ENCODE data around the gene TNFAIP8. TPM values are rescaled to one million over a fixed set of nuclear protein-coding genes. Genes with fewer than 3 reads are reported as not detected.

TNFAIP8 gene
- total RNA-seq, 3 donors from 2014 or later (not counting 1 experiment from before 2014, with no cell fraction given): 47.6 to 87.5 (median 76.3) TPM

GRCh38 chr5:119316906-119317305, 38.9 kb upstream of the TNFAIP8 start:
- H3K4me1 ChIP-seq (ENCODE audit: control insufficient read depth, insufficient read depth, low read length): peaks cover 59% of the 10 kb centered on the region
- DNase-seq (no peak), ATAC-seq (no peak)
- TF ChIP-seq CTCF (IDR thresholded peaks at IDR 0.05): no peak
- peaks cover 72 to 75% of the 10 kb centered on the region in 2 donors for H3K4me1 Mint-ChIP-seq
- H3K4me3 ChIP-seq (ENCODE audit: low read length): no peak overlapping the region
- no peaks in the 10 kb centered on the region for H3K9me3 ChIP-seq (ENCODE audit: control insufficient read depth, insufficient read depth, low read length)
- H3K27ac ChIP-seq (ENCODE audit: low read length): peak overlapping the region; percentile 11
- H3K27me3 Mint-ChIP-seq (ENCODE audit: low read depth in 2 of 2): no peaks in the 10 kb centered on the region
- H3K4me3 Mint-ChIP-seq: no peak overlapping the region
- WGBS (ENCODE audit: insufficient coverage): 51% methylated on average over 2 of the region's 3 CpGs
- no peaks in the 10 kb centered on the region for H3K27me3 ChIP-seq (ENCODE audit: control insufficient read depth, insufficient read depth, low read length)
- peak overlapping the region; percentile 76 to 89 for H3K27ac Mint-ChIP-seq
- intact Hi-C loops (cut with micrococcal nuclease): loop anchor here (5.0 kb wide), 1 partner anchor 40 kb away; the partner anchor contains the start of gene TNFAIP8
- no peaks in the 10 kb centered on the region for H3K9me3 Mint-ChIP-seq
- no peaks in the 10 kb centered on the region for H3K36me3 ChIP-seq (ENCODE audit: control insufficient read depth, insufficient read depth, low read length)
- H3K36me3 Mint-ChIP-seq: no peaks in the 10 kb centered on the region

- H3K9me3 ChIP-seq (ENCODE audit: control insufficient read depth, insufficient read depth, low read length): no peaks in the 10 kb centered on the region
- ATAC-seq: peak; percentile 33 to 57 (median 54)
- no peaks in the 10 kb centered on the region for H3K36me3 ChIP-seq (ENCODE audit: control insufficient read depth, insufficient read depth, low read length)
- no peaks in the 10 kb centered on the region for H3K27me3 ChIP-seq (ENCODE audit: control insufficient read depth, insufficient read depth, low read length)
- DNase-seq: peak in 1 of 2 donors; percentile 73
- H3K27ac Mint-ChIP-seq: peak overlapping the region; percentile 71 to 79
- H3K27me3 Mint-ChIP-seq (ENCODE audit: low read depth in 2 of 2): no peaks in the 10 kb centered on the region
- H3K4me1 Mint-ChIP-seq: peaks cover 73 to 76% of the 10 kb centered on the region in 2 donors
- intact Hi-C loops (cut with micrococcal nuclease): loop anchor here (5.0 kb wide), 1 partner anchor 39 kb away; the partner anchor contains the start of gene TNFAIP8
- no peak overlapping the region for H3K4me3 ChIP-seq (ENCODE audit: low read length)
- no peak overlapping the region for H3K27ac ChIP-seq (ENCODE audit: low read length)
- H3K36me3 Mint-ChIP-seq: no peaks in the 10 kb centered on the region
- H3K9me3 Mint-ChIP-seq: no peaks in the 10 kb centered on the region
- H3K4me3 Mint-ChIP-seq: no peak overlapping the region
- no peak for TF ChIP-seq CTCF (IDR thresholded peaks at IDR 0.05)
- 38% methylated on average over 7 of the region's 7 CpGs for WGBS (ENCODE audit: insufficient coverage)
- H3K4me1 ChIP-seq (ENCODE audit: control insufficient read depth, insufficient read depth, low read length): peaks cover 62% of the 10 kb centered on the region
Measured at GRCh38 chr5:119318256-119318894, 37.4 kb upstream of the TNFAIP8 start.

GRCh38 chr5:119319401-119319800, 36.4 kb upstream of the TNFAIP8 start:
- no peak for TF ChIP-seq CTCF (IDR thresholded peaks at IDR 0.05)
- H3K27me3 ChIP-seq (ENCODE audit: control insufficient read depth, insufficient read depth, low read length): no peaks in the 10 kb centered on the region
- DNase-seq: no peak
- intact Hi-C loops (cut with micrococcal nuclease): loop anchor here (5.0 kb wide), 1 partner anchor 38 kb away; the partner anchor contains the start of gene TNFAIP8
- Mint-ChIP-seq H3K4me3 (no peak overlapping the region), H3K36me3 (no peaks in the 10 kb centered on the region), H3K27ac (peak overlapping the region; percentile 71 to 81), H3K4me1 (peaks cover 70 to 74% of the 10 kb centered on the region in 2 donors), H3K27me3 (ENCODE audit: low read depth in 2 of 2) (no peaks in the 10 kb centered on the region), H3K9me3 (no peaks in the 10 kb centered on the region)
- H3K36me3 ChIP-seq (ENCODE audit: control insufficient read depth, insufficient read depth, low read length): no peaks in the 10 kb centered on the region
- no peak overlapping the region for H3K4me3 ChIP-seq (ENCODE audit: low read length)
- no peak overlapping the region for H3K27ac ChIP-seq (ENCODE audit: low read length)
- ATAC-seq: no peak
- H3K4me1 ChIP-seq (ENCODE audit: control insufficient read depth, insufficient read depth, low read length): peaks cover 63% of the 10 kb centered on the region
- WGBS (ENCODE audit: insufficient coverage): over 99% methylated on average over 5 of the region's 5 CpGs
- no peaks in the 10 kb centered on the region for H3K9me3 ChIP-seq (ENCODE audit: control insufficient read depth, insufficient read depth, low read length)

All from natural killer cell (primary cell).